GM12878 (cell line): ENCODE data around the gene BCL11A. TPM values are rescaled to one million over a fixed set of nuclear protein-coding genes. Genes with fewer than 3 reads are reported as not detected.

Source experiments
- ATF2 ChIP-seq: IDR thresholded peaks from 2 replicates; pipeline ENCODE4 v1.6.1; 2012; ENCODE audit warnings: low read length, inconsistent platforms
- E4F1 ChIP-seq: fragments of 450-650 bp; IDR thresholded peaks from 2 replicates; pipeline ENCODE4 v1.6.1; 2018; ENCODE audit warnings: borderline replicate concordance, mild to moderate bottlenecking; ENCODE audit not compliant: partially characterized antibody
- FOS ChIP-seq: IDR thresholded peaks from 3 replicates; pipeline ENCODE4 v1.6.1; 2011; ENCODE audit warnings: borderline replicate concordance; ENCODE audit not compliant: insufficient read length; ENCODE audit errors: extremely low read depth
- HDAC6 ChIP-seq: fragments of 200-600 bp; sonication (generic); IDR thresholded peaks from one replicate; pipeline ENCODE4 v1.8.0; 2017; ENCODE audit warnings: antibody characterized with exemption; ENCODE audit not compliant: unreplicated experiment
- HDGF ChIP-seq: fragments of 450-650 bp; IDR thresholded peaks from 2 replicates; pipeline ENCODE4 v1.6.1; 2016; ENCODE audit warnings: antibody characterized with exemption
- MYC ChIP-seq: IDR thresholded peaks from 2 replicates; pipeline ENCODE4 v1.6.1; 2011; ENCODE audit warnings: mild to moderate bottlenecking, low read length, moderate library complexity, inconsistent platforms; ENCODE audit not compliant: insufficient read depth, insufficient replicate concordance, insufficient read length, severe bottlenecking
- NRF1 ChIP-seq: conservative IDR thresholded peaks from 2 replicates; pipeline ENCODE4 v1.6.1; 2011; ENCODE audit warnings: mild to moderate bottlenecking, low read depth, low read length, improper control_type of control experiment
- PRDM15 ChIP-seq: fragments of 450-650 bp; formaldehyde crosslinking; IDR thresholded peaks from 2 replicates; pipeline ENCODE4 v1.4.0; 2020; ENCODE audit warnings: mild to moderate bottlenecking, moderate library complexity
- RB1 ChIP-seq: fragments of 450-650 bp; formaldehyde crosslinking; IDR thresholded peaks from 2 replicates; pipeline ENCODE4 v1.6.1; 2017; ENCODE audit warnings: mild to moderate bottlenecking, borderline replicate concordance
- SREBF2 ChIP-seq: IDR thresholded peaks from 2 replicates; pipeline ENCODE4 v1.6.1; 2012; ENCODE audit warnings: mild to moderate bottlenecking, low read length
- TBL1XR1 ChIP-seq: IDR thresholded peaks from 2 replicates; pipeline ENCODE4 v1.6.1; 2012; ENCODE audit warnings: low read depth, low read length, improper control_type of control experiment
- TCF7 ChIP-seq: IDR thresholded peaks from 2 replicates; pipeline ENCODE4 v1.6.1; 2014; ENCODE audit warnings: antibody characterized with exemption, borderline replicate concordance
- ZBTB33 ChIP-seq: fragments of 450-650 bp; IDR thresholded peaks from 2 replicates; pipeline ENCODE4 v1.6.1; 2017; ENCODE audit warnings: mild to moderate bottlenecking
- ZSCAN29 ChIP-seq: fragments of 450-650 bp; IDR thresholded peaks from 2 replicates; pipeline ENCODE4 v1.6.1; 2017; ENCODE audit warnings: mild to moderate bottlenecking, moderate library complexity
- ZZZ3 ChIP-seq: IDR thresholded peaks from 2 replicates; pipeline ENCODE4 v1.6.1; 2011; ENCODE audit warnings: low read depth; ENCODE audit not compliant: control insufficient read depth, insufficient read length
- polyA plus RNA-seq, 11 experiments: library from polyadenylated mRNA; depleted of rRNA in 4 of 11; unstranded in 6 of 11; stranded (reverse) in 5 of 11; fragments of >200 nt; fragmentation: Nextera tagmentation in 4 of 11; fragmentation: Illumina TruSeq in 1 of 11; extraction: Ambion mirVana in 4 of 11; extraction: Trizol in 1 of 11; gene quantifications; 1 replicate in 1 of 11; 2 replicates in 10 of 11; pipeline versions ENCODE4 v1.2.1 to v1.2.3, GENCODE V29; 2011 to 2016; ENCODE audit warnings: inconsistent platforms in 2 of 11, missing spikeins in 2 of 11, low read depth in 1 of 11
- total RNA-seq, 4 experiments: library from RNA; depleted of rRNA in 3 of 4; stranded (reverse); fragments of >200 nt in 3 of 4; fragmentation: Illumina TruSeq in 1 of 4; extraction: Trizol in 1 of 4; gene quantifications; 2 replicates each; pipeline versions ENCODE4 v1.2.1 to v1.2.3, GENCODE V29; 2013 to 2021

The BCL11A gene
- total and polyA plus RNA-seq, 10 of the 15 experiments (the other 5 are each of a cell fraction or from before 2014, with no cell fraction given), result 7.5 to 26.6 (median 11.1) TPM; not detected in 1

GRCh38 chr2:60556175-60556574 is 2.7 kb upstream of the BCL11A start (continued):
- TF ChIP-seq PRDM15, result no peak
- TF ChIP-seq ZZZ3, result no peak
- TF ChIP-seq TBL1XR1, result no peak
- TF ChIP-seq NRF1, result no peak
- no peak for TF ChIP-seq ZBTB33
- TF ChIP-seq FOS, result no peak
- no peak for TF ChIP-seq SREBF2
- TF ChIP-seq ZSCAN29, result no peak
- no peak for TF ChIP-seq HDAC6
- no peak for TF ChIP-seq HDGF
- no peak for TF ChIP-seq MYC
- TF ChIP-seq TCF7, result no peak
- no peak for TF ChIP-seq RB1
- no peak for TF ChIP-seq ATF2
- TF ChIP-seq E4F1, result no peak
- TF ChIP-seq, all 136 proteins: peak for 0
